Measurements from ENCODE around the gene CCT2.

DNA sequence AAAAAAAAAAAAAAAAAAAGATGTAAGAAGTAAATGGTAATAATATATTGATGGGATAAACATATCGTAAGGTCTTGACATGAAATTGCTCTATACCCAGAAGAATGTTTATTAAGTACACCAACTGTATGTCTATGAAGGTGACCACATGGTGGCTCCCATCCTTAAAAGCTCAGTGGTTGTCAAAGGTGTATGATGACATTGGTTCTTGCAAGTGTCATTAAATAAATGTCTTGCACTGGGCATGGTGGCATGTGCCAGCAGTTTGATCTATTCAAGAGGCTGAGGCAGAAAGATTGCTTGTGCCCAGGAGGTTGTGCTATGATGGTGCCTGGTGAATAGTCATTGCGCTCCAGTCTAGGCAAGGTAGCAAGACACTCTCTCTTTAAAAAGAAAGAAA, 10.4 kb downstream of the CCT2 start:
- TF ChIP-seq, protein P1, sequence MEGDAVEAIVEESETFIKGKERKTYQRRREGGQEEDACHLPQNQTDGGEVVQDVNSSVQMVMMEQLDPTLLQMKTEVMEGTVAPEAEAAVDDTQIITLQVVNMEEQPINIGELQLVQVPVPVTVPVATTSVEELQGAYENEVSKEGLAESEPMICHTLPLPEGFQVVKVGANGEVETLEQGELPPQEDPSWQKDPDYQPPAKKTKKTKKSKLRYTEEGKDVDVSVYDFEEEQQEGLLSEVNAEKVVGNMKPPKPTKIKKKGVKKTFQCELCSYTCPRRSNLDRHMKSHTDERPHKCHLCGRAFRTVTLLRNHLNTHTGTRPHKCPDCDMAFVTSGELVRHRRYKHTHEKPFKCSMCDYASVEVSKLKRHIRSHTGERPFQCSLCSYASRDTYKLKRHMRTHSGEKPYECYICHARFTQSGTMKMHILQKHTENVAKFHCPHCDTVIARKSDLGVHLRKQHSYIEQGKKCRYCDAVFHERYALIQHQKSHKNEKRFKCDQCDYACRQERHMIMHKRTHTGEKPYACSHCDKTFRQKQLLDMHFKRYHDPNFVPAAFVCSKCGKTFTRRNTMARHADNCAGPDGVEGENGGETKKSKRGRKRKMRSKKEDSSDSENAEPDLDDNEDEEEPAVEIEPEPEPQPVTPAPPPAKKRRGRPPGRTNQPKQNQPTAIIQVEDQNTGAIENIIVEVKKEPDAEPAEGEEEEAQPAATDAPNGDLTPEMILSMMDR (IDR thresholded peaks at IDR 0.05), result no peak
- no peak for TF ChIP-seq POLR2A (IDR thresholded peaks at IDR 0.05)
- TF ChIP-seq POLR2AphosphoS5 (IDR thresholded peaks at IDR 0.05; ENCODE audit: insufficient read depth in 1 of 2, low read depth in 1 of 2), result no peak
